Hair follicular keratinocyte (primary cell): ENCODE data around the gene HDC. TPM values are rescaled to one million over a fixed set of nuclear protein-coding genes. Genes with fewer than 3 reads are reported as not detected.

Experiments used
- total RNA-seq: library from RNA; depleted of rRNA; stranded (reverse); fragments of >200 nt; gene quantifications from 2 replicates; pipeline ENCODE4 v1.2.3, GENCODE V29; 2015

The HDC gene, protein sequence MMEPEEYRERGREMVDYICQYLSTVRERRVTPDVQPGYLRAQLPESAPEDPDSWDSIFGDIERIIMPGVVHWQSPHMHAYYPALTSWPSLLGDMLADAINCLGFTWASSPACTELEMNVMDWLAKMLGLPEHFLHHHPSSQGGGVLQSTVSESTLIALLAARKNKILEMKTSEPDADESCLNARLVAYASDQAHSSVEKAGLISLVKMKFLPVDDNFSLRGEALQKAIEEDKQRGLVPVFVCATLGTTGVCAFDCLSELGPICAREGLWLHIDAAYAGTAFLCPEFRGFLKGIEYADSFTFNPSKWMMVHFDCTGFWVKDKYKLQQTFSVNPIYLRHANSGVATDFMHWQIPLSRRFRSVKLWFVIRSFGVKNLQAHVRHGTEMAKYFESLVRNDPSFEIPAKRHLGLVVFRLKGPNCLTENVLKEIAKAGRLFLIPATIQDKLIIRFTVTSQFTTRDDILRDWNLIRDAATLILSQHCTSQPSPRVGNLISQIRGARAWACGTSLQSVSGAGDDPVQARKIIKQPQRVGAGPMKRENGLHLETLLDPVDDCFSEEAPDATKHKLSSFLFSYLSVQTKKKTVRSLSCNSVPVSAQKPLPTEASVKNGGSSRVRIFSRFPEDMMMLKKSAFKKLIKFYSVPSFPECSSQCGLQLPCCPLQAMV
- total RNA-seq = not detected in 2 replicates

GRCh38 chr15:50265620-50266019, at the start of gene HDC:
Gene HDC (minus strand): TSS chr15:50265726. CDS start chr15:50265623, 103 bp downstream.

Other genes with a start within 250 kb of the HDC start
- not detected in 2 replicates for gene ATP8B4, start 146.5 kb downstream of the HDC start, total RNA-seq
- gene SLC27A2, start 83.5 kb downstream of the HDC start, total RNA-seq = not detected in 2 replicates
- gene GABPB1, start 89.5 kb upstream of the HDC start, total RNA-seq = 23.3 and 30.8 TPM in 2 replicates
- 26.6 and 35.4 TPM in 2 replicates for gene USP8, start 158.7 kb upstream of the HDC start, total RNA-seq